Left cardiac atrium (tissue), 4 donors: Measurements from ENCODE around the gene VAT1. TPM values are rescaled to one million over a fixed set of nuclear protein-coding genes. Genes with fewer than 3 reads are reported as not detected.
"Not testable (repeated sequence)": the region's sequence is repeated elsewhere in the genome, so short reads cannot be mapped to it uniquely, and the experiment has no call there.

Experiments used
- ATAC-seq, 2 donors: fragments of 200-7000 bp; cut with Tn5 transposase; one replicate each; pipeline ENCODE4 v1.9.1; 2020; ENCODE audit warnings: mild to moderate bottlenecking in 2 of 2, moderate library complexity in 2 of 2
- DNase-seq: peaks from one replicate; pipeline ENCODE4 v3.0.0-alpha.2; 2020
- intact Hi-C, 2 donors: fragments of 100-400 bp; cut with DNase I; formaldehyde crosslinking; loops; one replicate each; pipeline versions ENCODE4 v1.14.1 to v1.15.1; 2022 to 2023
- long read RNA-seq: library from polyadenylated mRNA; unstranded; transcript quantifications from one replicate; pipeline ENCODE4 v2.0.0, GENCODE V29; 2021
- total RNA-seq, 2 donors: library from RNA; stranded (reverse); fragmentation: NEBNext Ultra II Directional; extraction: Animal tissue kit (Norgen Biotek cat#: 25700); gene quantifications; one replicate each; pipeline ENCODE4 v1.2.1, GENCODE V29; 2021
- donor health status: DM: no; HTN: yes; CAD: no.
- donor health status: DM: no; HTN: yes; CAD: no; lungs with severe emphysema.
- donor health status: DM: yes; HTN: yes; CAD: no.
- donor health status: Dilated cardiomyopathy.

Gene VAT1
- total RNA-seq = 100 to 1,000 TPM; 115 to 118 TPM
- long read RNA-seq, transcript VAT1-201 (6 exons, 2,734 nt) = major isoform, 73 of 87 reads
- long read RNA-seq, partial matches to known transcripts = 1 of 87 reads
- long read RNA-seq, other reads (novel, unspliced or antisense) = 12 of 87 reads

DNA sequence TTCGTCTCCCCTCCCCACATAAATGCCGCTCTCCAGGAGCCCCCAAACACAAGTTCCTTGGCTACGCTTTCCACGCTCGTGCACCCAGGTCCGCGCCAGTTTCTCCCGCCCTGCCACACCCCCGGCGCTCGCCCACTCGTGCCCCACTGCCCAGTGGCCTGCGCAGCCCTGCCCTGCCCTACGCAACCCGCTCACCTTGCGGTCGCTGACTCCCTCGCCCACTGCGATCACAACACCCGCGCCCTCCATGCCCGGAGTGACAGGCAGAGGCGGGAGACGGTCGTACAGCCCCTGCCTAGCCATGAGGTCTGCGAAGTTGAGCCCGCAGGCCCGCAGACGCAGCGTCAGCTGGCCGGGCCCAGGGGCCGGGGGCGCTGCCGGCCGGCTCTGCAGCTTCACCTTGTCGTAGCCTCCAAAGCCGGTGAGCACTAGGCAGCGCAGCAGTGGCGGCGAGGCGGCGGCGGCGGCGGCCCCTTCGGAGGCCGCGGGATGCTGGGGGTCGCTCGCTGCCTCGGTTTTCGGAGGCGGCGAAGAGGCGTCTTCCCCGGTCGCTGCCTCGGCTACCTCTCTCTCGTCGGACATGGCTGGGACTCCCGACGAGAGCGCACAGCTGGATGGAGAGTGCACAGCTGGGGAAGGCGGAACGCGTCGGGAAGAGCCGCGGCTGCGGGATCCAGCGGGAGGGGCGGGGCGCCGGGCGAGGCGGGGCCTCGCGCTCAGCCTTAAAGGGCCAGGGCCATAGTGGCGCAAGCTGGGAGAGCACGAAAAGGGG lies at the start of gene VAT1:
VAT1 (minus strand) TSS at position 645 of the 772 bp plus-strand sequence; CDS start at position 582, 63 bp downstream.
- intact Hi-C loops = loop anchor here in 1 of 2 donors (5.0 kb wide), 1 partner anchor 150 kb away; the partner anchor contains the start of gene NBR1
- ATAC-seq (peak; percentile 81 to 82), DNase-seq (peak; percentile 87)

DNA sequence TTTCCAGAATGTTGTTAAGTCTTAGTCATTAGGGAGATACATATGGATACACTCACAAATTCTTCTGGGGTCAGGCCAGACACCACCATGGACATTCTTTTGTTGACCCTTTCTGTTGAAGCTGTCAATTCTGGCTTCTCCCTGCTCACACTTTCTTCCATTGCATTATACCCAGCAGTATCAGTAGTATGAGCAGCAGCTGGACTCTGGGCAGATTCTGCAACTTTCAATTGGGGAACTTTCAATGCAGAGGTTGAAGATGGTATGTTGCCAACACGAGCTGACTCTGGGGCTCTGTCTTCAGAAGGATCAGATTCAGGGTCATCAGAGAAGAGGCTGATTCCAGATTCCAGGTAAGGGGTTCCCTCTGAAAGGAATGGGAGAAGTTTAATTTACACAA lies 48.7 kb upstream of the VAT1 start:
- intact Hi-C loops = no loop called here
- ATAC-seq = no peak

DNA sequence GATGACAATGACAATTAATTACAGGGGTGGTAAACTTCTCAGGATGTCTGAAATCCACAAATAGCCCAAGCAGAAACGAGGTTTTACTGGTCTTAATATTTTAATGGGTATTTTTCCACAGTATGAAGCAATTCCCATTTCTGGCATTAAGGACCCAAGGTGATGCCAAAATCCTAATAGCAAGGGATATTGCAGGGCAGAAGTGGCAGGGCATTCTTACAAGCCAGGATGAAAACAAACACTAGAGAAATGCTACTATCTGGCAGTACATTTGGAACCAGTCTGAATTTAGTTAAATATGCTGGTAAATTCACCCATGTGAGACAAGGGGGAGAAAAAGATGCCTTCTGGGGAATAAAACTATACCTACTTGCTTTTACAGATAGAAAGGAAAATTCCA lies 48.1 kb upstream of the VAT1 start:
- ATAC-seq (no peak), DNase-seq (no peak)
- intact Hi-C loops = no loop called here

More for the DNA sequence above, 48.7 kb upstream of the VAT1 start:
- no peak for DNase-seq

DNA sequence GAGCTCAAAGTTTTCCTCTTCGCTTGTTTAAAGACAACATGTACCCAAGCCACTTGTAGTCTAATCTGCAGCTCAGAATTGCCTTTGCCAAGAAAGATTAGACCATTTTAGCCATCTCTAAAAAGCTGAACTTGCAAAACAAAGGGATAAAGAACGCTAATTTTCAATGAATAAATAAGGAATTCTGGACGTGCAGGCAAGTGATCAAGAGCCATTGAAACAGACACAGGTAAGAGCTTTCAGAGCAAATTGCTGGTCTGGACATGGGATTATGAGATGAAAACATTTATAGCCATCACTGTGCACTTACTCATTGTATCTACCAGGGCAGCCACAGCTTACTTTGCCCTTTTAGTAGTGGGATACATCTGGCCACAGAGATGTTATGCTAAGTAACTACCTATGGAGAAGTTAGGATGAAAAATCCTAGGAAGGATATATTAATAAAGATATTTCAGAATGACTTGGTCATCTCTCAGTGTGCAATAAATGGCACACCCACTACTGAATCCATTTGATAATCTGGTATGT lies 47.2 kb upstream of the VAT1 start:
- peak; percentile 48 to 73 for ATAC-seq

DNA sequence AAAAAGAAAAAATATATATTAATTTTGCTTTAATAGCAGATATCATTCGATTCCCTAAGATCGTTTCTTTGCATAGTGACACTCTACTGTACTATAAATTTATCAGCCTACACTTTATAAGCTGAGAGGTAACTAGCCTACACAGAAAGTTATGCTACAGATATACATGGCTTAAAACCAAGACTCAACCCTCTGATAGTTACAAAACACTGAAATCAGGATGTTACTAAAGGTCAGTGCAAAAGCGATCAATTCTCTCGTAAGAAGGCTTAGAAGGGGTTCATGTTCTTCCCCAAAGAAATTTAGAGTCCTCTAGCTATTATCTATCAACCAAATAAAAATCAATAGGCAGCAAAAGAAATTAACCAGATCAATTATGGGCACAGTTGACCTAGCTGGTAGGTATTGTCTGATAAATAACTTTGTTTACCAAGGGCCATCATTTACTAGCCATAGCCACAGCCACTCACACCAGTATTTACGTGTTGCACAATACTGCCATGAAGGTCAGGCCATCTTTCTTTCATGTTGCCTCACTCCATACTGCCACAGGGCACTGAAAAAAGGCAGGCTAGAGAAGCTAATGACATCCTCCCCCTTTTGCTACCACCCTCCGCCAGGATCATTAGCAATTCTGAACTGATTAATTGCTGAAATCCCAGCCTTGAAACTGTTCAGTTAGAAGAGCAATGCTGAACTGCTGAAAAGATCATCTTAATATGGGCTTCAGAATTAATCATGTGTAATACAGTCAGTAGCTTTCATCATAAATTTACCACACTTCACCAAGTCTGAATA lies 46.6 kb upstream of the VAT1 start:
- intact Hi-C loops = no loop called here
- ATAC-seq (peak; percentile 23 to 55), DNase-seq (no peak)

More for the DNA sequence above, 47.2 kb upstream of the VAT1 start:
- DNase-seq = no peak
- intact Hi-C loops = no loop called here

DNA sequence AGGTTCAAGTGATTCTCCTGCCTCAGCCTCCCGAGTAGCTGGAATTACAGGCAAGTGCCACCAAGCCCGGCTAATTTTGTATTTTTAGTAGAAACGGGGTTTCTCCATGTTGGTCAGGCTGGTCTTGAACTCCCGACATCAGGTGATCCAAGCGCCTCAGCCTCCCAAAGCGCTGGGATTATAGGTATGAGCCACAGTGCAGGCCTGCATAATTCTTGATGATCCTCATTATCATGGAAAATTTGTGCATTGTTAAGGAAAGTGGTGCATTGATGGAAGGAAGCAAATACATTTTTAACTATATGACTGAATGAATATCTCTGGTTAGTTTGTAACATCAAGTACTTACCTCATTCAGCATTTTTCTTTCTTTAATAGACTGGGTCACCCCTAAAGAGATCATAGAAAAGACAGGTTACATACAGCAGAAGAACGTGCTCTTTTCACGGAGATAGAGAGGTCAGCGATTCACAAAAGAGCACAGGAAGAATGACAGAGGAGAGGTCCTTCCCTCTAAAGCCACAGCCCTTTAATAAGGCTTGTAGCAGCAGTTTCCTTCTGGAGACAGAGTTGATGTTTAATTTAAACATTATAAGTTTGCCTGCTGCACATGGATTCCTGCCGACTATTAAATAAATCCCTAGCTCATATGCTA lies 40.9 kb upstream of the VAT1 start:
- DNase-seq (no peak), ATAC-seq (no peak)
- intact Hi-C loops = no loop called here

DNA sequence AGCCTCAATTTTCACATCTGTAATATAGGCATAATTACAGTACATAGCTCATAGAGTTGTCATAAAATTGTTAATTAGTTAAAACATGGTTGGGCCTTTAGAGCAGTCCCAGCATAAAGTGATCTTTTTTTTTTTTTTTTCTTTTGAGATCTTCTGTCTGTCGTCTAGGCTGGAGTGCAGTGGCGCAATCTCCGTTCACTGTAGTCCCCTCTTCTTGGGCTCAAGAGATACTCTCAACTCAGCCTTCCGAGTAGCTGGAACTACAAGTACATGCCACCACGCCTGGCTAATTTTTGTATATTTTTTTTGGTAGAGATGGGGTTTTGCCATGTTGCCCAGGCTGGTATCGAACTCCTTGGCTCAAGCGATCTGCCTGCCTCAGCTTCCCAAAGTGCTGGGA lies 33.9 kb upstream of the VAT1 start:
- intact Hi-C loops = no loop called here
- ATAC-seq (no peak), DNase-seq (no peak)

DNA sequence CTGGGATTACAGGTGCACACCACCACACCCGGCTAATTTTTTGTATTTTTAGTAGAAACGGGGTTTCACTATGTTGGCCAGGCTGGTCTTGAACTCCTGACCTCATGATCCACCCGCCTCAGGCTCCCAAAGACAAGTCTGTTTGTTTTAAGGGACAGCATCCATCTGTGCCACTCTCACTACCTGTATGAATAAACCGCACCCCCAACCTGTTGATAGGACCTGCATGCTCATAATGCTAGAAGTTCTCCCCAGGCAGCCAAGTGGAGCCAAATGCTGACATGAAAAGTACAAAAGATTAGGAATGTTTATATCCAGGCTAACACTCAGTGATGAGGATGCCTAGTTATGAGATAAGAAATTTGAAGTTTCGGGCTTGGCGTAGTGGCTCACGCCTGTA lies 30.8 kb upstream of the VAT1 start:
- ATAC-seq, intact Hi-C loops, DNase-seq: not testable (repeated sequence)

DNA sequence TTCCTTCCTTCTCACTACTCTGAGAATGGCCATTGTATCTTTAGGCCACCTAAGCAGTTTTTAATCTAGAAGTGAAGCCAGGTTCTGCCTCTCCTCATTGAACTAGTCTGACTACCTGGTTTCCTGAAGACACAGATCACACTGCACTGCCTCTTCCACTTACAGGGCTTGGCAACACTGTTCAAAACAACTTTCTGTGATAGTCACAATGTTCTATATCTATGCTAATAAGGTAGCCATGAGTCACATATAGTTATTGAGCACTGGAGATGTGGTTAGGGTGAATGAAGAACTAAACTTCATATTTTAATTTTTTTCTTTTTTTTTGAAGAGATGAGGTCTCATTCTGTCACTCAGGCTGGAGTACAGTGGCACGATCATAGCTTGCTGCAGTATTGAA lies 29.8 kb upstream of the VAT1 start:
- DNase-seq = no peak
- ATAC-seq = no peak
- intact Hi-C loops = no loop called here

DNA sequence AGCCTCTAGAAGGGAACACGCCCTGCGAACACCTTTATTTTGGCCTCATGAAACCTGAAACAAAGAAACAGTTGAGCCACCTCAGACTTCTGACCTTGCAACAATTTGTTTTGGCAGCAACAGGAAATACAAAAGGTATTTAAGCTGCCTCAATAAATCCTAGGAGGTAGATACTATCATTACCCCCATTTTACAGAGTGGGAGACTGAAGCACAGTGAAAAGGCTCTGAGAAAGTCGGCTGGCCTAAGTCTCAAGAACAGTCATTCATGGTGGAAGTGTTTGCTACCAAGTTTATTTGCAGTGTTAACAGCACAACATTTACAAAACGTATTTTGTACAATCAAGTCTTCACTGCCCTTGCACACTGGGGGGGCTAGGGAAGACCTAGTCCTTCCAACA lies 21.8 kb upstream of the VAT1 start:
- intact Hi-C loops = no loop called here
- DNase-seq (no peak), ATAC-seq (no peak)

DNA sequence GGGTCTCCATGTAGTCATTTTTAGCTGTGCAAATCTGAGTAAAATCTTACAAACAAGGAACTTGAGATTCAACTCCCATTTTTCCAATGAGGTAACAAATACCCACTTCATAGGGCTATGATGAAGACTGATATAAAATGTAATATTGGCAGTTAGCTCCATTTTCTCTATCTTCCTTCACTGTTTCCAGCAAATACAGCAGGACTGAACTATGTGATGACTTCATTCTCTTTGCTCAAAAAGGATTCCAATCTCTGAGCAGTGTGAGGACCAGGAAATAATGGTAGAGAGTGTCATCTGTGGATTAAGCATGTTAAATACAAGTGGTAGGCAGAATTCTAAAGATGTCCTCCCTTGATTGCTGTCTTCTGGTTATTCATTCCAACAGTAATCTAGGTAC lies 21.1 kb upstream of the VAT1 start:
- intact Hi-C loops = no loop called here
- no peak for ATAC-seq
- DNase-seq = no peak

DNA sequence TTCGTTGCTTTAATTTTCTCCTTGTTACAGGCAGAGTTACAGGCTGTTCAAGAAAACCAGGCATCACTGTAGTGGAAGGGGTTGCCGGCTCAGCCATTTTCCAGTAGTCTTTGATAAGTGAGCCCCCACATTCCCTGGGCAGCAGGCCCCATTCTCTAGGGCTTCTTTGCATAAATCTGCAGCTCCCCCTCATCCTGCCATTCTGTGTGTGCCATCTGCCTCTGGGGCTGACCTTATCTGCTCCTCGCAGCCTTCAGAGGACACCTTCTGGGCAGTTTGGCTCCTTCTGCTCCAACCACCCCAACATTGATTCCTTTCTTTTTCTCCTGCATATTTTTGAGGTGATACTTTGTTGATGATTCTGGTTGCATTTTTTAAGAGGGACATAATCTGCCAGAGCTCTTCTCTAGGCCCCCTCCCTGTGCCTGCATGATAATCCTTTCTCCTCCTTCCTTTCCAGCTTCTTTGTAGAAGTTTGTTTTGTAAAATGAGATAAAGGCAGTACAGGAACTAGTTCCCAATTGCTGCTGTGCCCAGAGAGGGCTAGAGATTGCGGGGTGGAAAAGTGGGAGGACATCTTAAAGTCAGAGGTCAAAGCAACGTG lies 19.9 kb upstream of the VAT1 start:
- no peak for DNase-seq
- intact Hi-C loops = no loop called here
- ATAC-seq = no peak

DNA sequence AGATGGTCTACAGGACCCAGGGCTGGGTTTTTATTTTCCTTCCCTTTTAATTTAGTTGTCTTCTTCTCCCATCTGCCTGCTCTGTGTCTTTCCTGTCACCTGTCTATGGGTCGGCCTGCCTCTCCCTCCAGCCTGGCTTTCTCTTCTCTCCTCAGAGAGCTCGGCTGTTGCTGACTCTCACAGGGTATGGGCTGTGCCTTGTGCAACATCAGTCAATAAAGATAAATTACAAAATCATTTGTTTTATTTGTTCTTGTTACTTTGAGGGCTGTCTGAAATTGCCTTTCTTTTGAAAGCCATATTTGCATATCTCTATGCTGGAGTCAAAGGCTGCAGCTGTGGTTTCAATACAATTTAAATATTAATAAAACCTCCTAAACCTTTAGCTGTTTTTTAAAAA lies 18.5 kb upstream of the VAT1 start:
- DNase-seq = no peak
- intact Hi-C loops = no loop called here
- no peak for ATAC-seq

DNA sequence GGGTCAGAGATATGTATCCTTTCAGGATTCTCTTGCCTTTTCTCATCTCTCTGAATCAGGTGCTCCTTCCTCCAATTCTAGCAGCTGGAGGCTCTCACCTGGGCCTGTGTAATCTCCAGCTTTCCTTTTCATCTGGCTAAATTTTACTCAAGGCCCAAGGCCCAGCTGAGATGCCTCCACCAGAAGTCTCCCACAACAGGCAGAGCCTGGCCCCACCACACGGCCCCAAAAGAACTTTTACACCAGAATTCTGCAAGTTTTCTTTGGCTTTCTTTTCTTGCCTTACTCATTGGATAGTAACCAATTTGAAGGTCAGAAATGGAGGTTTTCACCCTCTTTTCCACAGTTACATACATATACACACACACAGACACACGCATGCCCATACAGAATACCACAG lies 17.5 kb upstream of the VAT1 start:
- ATAC-seq (no peak), DNase-seq (no peak)
- intact Hi-C loops = no loop called here

DNA sequence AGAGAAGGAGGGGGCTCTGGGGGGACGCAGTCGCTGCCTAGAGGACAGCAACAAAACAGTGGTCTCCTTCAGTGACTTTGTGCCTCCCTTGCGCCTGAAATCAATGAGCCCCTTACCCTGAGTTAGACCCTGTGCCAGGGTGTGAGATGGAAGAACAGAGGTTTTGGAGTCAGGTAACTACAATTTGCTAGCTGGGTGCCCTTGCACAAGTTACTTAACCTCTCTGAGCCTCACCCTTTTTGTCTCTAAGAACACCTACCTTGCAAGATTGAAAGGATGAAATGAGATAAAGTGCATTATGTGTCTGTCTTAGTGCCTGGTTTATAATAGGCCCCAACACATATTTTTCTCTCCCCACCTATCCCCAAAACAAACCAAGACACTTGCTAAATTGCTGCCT lies 12.7 kb upstream of the VAT1 start:
- ATAC-seq = no peak
- intact Hi-C loops = no loop called here

DNA sequence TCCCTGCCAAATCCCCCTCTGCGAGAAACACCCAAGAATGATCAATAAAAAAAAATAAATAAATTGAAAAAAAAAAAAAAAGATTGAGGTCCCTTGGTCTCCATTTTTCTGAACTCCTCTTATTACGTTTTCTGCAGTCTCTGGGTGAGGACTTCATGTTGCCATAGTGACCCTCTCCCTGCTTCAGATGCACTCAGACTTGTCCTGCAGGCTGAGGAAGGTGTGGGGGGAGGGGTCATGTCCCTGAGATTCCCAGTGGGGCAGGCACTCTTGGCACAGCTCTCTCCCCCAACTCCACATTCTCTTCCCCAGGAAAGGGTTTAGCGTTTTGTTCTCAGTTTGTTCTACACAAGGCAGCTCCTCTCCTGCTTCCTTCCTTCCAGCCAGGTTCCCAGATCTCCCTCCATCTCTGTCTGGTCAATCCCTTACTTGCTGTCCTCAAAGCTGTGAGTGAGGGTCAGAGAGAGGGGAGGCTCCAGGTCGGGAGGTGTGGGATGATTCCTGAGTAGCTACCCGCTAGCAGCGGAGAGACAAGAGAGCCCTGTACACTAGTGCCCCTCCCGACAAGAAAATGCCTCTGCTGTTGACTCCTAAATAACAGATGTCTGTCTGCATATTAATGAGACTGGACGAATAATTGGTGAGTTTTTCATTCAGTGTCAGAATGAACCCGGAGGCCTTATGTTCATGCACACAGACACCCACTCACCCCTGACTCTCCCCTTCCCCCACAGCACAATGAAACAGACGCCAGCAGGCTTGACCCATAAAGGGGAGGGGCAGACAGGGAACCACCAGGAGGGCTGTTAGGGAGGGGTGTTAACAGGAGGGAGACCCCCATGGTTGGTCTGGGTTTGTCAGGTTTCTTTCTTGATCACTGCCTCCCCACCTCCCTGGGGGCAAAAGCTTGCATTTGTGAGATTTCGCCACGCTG lies 12.0 kb upstream of the VAT1 start:
- DNase-seq = no peak
- no peak for ATAC-seq
- intact Hi-C loops = no loop called here

More for the DNA sequence above, 12.7 kb upstream of the VAT1 start:
- DNase-seq = no peak

DNA sequence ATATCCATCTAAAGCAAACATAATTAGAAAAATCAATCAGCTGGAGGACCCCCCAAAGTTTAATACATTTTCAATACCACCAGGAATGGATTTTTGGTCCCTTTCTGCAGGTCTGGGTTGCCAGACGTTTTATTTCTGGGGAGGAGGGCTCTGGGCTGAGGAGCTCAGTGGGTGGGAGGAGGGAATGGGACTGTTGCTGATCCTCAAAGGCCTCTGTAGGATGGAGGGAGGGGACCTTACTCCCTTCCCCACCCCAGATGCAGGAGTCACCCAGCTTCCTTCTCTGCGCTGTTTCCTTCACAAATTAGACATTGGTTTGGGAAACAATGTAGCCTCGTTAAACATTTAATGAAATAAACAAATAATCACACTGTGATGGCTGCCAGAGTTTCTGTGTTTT lies 9.5 kb upstream of the VAT1 start:
- ATAC-seq = no peak
- intact Hi-C loops = no loop called here
- no peak for DNase-seq

DNA sequence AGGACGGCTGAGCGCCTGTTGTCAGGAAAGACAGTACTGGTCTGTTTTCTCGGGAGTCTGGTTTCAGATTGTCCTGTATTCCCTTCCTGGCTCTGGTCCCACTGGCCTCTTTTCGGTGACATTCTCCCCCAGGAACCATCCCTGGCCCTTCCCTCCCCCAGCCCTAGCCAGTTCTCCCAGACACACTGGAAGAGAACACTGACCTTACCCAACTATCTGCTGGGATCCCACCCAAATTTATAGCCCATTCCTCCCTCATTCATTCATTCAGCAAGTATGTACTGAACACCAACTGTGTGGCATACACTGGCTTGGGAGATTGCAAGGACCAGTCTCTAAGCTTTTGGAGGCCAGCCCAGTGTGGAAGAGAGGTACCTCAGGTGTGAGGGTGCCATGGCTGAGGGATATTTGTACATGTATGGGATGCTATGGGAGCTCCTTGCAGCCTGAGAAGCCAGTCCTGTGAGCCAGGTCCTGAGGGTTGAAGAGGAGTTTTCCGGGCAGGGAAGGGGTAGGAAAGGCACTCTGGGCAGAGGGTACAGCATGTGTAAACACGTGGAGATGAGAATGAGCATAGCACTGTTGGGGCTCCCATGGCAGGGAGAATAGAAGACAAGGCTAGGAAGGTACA lies 8.1 kb upstream of the VAT1 start:
- DNase-seq = no peak
- intact Hi-C loops = no loop called here
- ATAC-seq = no peak
